HL-60 (cell line): Measurements from ENCODE around the gene MKS1.

Experiments
- DNase-seq, 2 experiments: peaks; one replicate each; pipeline ENCODE4 v3.0.0-alpha.2; 2010 to 2020; ENCODE audit warnings: low read depth in 1 of 2, low spot score in 1 of 2
- H3K27ac ChIP-seq: fragments of 250-450 bp; sonication (Bioruptor Pico); replicated peaks from 2 replicates; pipeline ENCODE4 v1.5.1; 2020; ENCODE audit warnings: mild to moderate bottlenecking, moderate library complexity
- H3K27me3 ChIP-seq: fragments of 250-450 bp; sonication (Bioruptor Pico); 2 replicates; pipeline ENCODE4 v1.5.1; 2021; ENCODE audit warnings: mild to moderate bottlenecking, moderate library complexity; ENCODE audit not compliant: insufficient read depth, poor library complexity, severe bottlenecking
- H3K4me3 ChIP-seq: replicated peaks from 2 replicates; pipeline ENCODE4 v1.5.1; 2011; ENCODE audit warnings: mild to moderate bottlenecking, control low read depth, low read length; ENCODE audit not compliant: insufficient read depth
- POLR2AphosphoS5 ChIP-seq: IDR thresholded peaks from 2 replicates; pipeline ENCODE4 v1.6.1; 2012; ENCODE audit warnings: low read depth

The MKS1 gene

GRCh38 chr17:58156839-58157803 is 61.9 kb downstream of the MKS1 start:
- DNase-seq: no peak
- TF ChIP-seq POLR2AphosphoS5: no peak
- Histone ChIP-seq H3K4me3 (0 out of 2 replicates have a peak overlapping the region, but pooled peaks have one; percentile 3), H3K27me3 (peaks cover 26% of the 10 kb centered on the region), H3K27ac (no peak overlapping the region)
